SJCRH30 (cell line): ENCODE measurements around the gene INPP5B. TPM values are rescaled to one million over a fixed set of nuclear protein-coding genes. Genes with fewer than 3 reads are reported as not detected.

ENCODE experiments used
- DNase-seq, 2 experiments: peaks; one replicate each; pipeline ENCODE4 v3.0.0-alpha.2; 2015 to 2020
- H3K27ac ChIP-seq: fragments of 250-450 bp; sonication (Bioruptor Pico); 2 replicates; pipeline ENCODE4 v1.5.1; 2020; ENCODE audit warnings: mild to moderate bottlenecking, moderate library complexity
- H3K27me3 ChIP-seq: fragments of 250-450 bp; sonication (Bioruptor Pico); 2 replicates; pipeline ENCODE4 v1.5.1; 2020; ENCODE audit warnings: mild to moderate bottlenecking, moderate library complexity
- H3K36me3 ChIP-seq: fragments of 250-450 bp; sonication (Bioruptor Pico); 2 replicates; pipeline ENCODE4 v1.5.1; 2020; ENCODE audit warnings: mild to moderate bottlenecking, moderate library complexity
- H3K4me1 ChIP-seq: fragments of 250-450 bp; sonication (Bioruptor Pico); 2 replicates; pipeline ENCODE4 v1.5.1; 2020; ENCODE audit warnings: mild to moderate bottlenecking, moderate library complexity
- H3K4me3 ChIP-seq: fragments of 250-450 bp; sonication (Bioruptor Pico); 2 replicates; pipeline ENCODE4 v1.5.1; 2020; ENCODE audit warnings: mild to moderate bottlenecking, moderate library complexity
- H3K9me3 ChIP-seq: fragments of 250-450 bp; sonication (Bioruptor Pico); replicated peaks from 2 replicates; pipeline ENCODE4 v1.5.1; 2020; ENCODE audit warnings: mild to moderate bottlenecking, moderate library complexity
- total RNA-seq: library from RNA; depleted of rRNA; stranded (reverse); fragments of >200 nt; shearing (Covaris generic); gene quantifications from 2 replicates; pipeline ENCODE4 v1.2.3, GENCODE V29; 2014

Gene INPP5B
- total RNA-seq, 1 experiment from 2014 or later = 21.1 TPM

GRCh38 chr1:37954316-37954971, 7.6 kb upstream of the INPP5B start:
- H3K27ac ChIP-seq = no peak overlapping the region
- H3K9me3 ChIP-seq = no peaks in the 10 kb centered on the region
- DNase-seq = no peak
- no peaks in the 10 kb centered on the region for H3K27me3 ChIP-seq
- peaks cover 12% of the 10 kb centered on the region for H3K36me3 ChIP-seq
- no peak overlapping the region for H3K4me3 ChIP-seq
- 0 out of 2 replicates have a peak, but pooled peaks cover under 1% of the 10 kb centered on the region for H3K4me1 ChIP-seq

GRCh38 chr1:37952738-37953137, 5.9 kb upstream of the INPP5B start:
- Histone ChIP-seq H3K4me3 (no peak overlapping the region), H3K27me3 (no peaks in the 10 kb centered on the region), H3K36me3 (peaks cover 2% of the 10 kb centered on the region; the same call in 1 of the 2 replicates), H3K4me1 (no peaks in the 10 kb centered on the region), H3K9me3 (no peaks in the 10 kb centered on the region), H3K27ac (no peak overlapping the region)
- no peak for DNase-seq

- Histone ChIP-seq H3K4me1 (0 out of 2 replicates have a peak, but pooled peaks cover 3% of the 10 kb centered on the region), H3K36me3 (no peaks in the 10 kb centered on the region), H3K27me3 (no peaks in the 10 kb centered on the region), H3K4me3 (no peak overlapping the region), H3K9me3 (no peaks in the 10 kb centered on the region), H3K27ac (no peak overlapping the region)
- DNase-seq = no peak
Observed at GRCh38 chr1:37951783-37952624, 5.2 kb upstream of the INPP5B start.

GRCh38 chr1:37951041-37951782, 4.4 kb upstream of the INPP5B start:
- H3K36me3 ChIP-seq = no peaks in the 10 kb centered on the region
- no peaks in the 10 kb centered on the region for H3K27me3 ChIP-seq
- H3K9me3 ChIP-seq = no peaks in the 10 kb centered on the region
- DNase-seq = no peak
- 0 out of 2 replicates have a peak, but pooled peaks cover 3% of the 10 kb centered on the region for H3K4me1 ChIP-seq
- no peak overlapping the region for H3K27ac ChIP-seq
- no peak overlapping the region for H3K4me3 ChIP-seq

- Histone ChIP-seq H3K36me3 (no peaks in the 10 kb centered on the region), H3K27ac (no peak overlapping the region), H3K4me1 (peaks cover 7% of the 10 kb centered on the region; the same call in 1 of the 2 replicates), H3K27me3 (no peaks in the 10 kb centered on the region), H3K4me3 (no peak overlapping the region), H3K9me3 (no peaks in the 10 kb centered on the region)
- no peak for DNase-seq
Observed at GRCh38 chr1:37949524-37950152, 2.8 kb upstream of the INPP5B start.

GRCh38 chr1:37948841-37949240, 2.0 kb upstream of the INPP5B start:
- Histone ChIP-seq H3K36me3 (no peaks in the 10 kb centered on the region), H3K4me1 (peaks cover 7% of the 10 kb centered on the region; the same call in 1 of the 2 replicates), H3K9me3 (no peaks in the 10 kb centered on the region), H3K4me3 (no peak overlapping the region), H3K27ac (no peak overlapping the region), H3K27me3 (no peaks in the 10 kb centered on the region)
- no peak for DNase-seq

- H3K9me3 ChIP-seq = no peaks in the 10 kb centered on the region
- H3K4me1 ChIP-seq = peaks cover 7% of the 10 kb centered on the region; the same call in 1 of the 2 replicates
- DNase-seq = no peak
- H3K27ac ChIP-seq = no peak overlapping the region
- H3K36me3 ChIP-seq = no peaks in the 10 kb centered on the region
- H3K4me3 ChIP-seq = no peak overlapping the region
- H3K27me3 ChIP-seq = no peaks in the 10 kb centered on the region
Observed at GRCh38 chr1:37948166-37948565, 1.3 kb upstream of the INPP5B start.

- peak overlapping the region; percentile 90 for H3K4me3 ChIP-seq
- no peaks in the 10 kb centered on the region for H3K36me3 ChIP-seq
- peak overlapping the region; percentile 74; the same call in 1 of the 2 replicates for H3K27ac ChIP-seq
- H3K4me1 ChIP-seq = peaks cover 7% of the 10 kb centered on the region; the same call in 1 of the 2 replicates
- H3K27me3 ChIP-seq = no peaks in the 10 kb centered on the region
- no peak for DNase-seq
- no peaks in the 10 kb centered on the region for H3K9me3 ChIP-seq
Observed at GRCh38 chr1:37947364-37947763, 511 bp upstream of the INPP5B start.

GRCh38 chr1:37945743-37946702, 830 bp downstream of the INPP5B start:
- Histone ChIP-seq H3K4me3 (peak overlapping the region; percentile 90), H3K27me3 (no peaks in the 10 kb centered on the region), H3K27ac (peak overlapping the region; percentile 74), H3K9me3 (no peaks in the 10 kb centered on the region), H3K36me3 (no peaks in the 10 kb centered on the region), H3K4me1 (peaks cover 7% of the 10 kb centered on the region; the same call in 1 of the 2 replicates)
- DNase-seq = peak; percentile 59 to 61

- H3K4me3 ChIP-seq = no peak overlapping the region
- no peaks in the 10 kb centered on the region for H3K27me3 ChIP-seq
- no peaks in the 10 kb centered on the region for H3K36me3 ChIP-seq
- H3K27ac ChIP-seq = no peak overlapping the region
- H3K4me1 ChIP-seq = peaks cover 7% of the 10 kb centered on the region; the same call in 1 of the 2 replicates
- DNase-seq = no peak
- H3K9me3 ChIP-seq = no peaks in the 10 kb centered on the region
Observed at GRCh38 chr1:37945251-37945650, 1.6 kb downstream of the INPP5B start.

- Histone ChIP-seq H3K36me3 (no peaks in the 10 kb centered on the region), H3K27me3 (no peaks in the 10 kb centered on the region), H3K4me1 (peaks cover 11% of the 10 kb centered on the region), H3K4me3 (no peak overlapping the region), H3K27ac (no peak overlapping the region), H3K9me3 (no peaks in the 10 kb centered on the region)
- no peak for DNase-seq
Observed at GRCh38 chr1:37944816-37945215, 2.0 kb downstream of the INPP5B start.

GRCh38 chr1:37944086-37944763, 2.6 kb downstream of the INPP5B start:
- Histone ChIP-seq H3K4me3 (no peak overlapping the region), H3K27ac (no peak overlapping the region), H3K27me3 (no peaks in the 10 kb centered on the region), H3K36me3 (no peaks in the 10 kb centered on the region), H3K9me3 (no peaks in the 10 kb centered on the region), H3K4me1 (peaks cover 15% of the 10 kb centered on the region)
- DNase-seq = no peak
